GM12878 (cell line): Measurements from ENCODE around the gene AADACL2. TPM values are rescaled to one million over a fixed set of nuclear protein-coding genes. Genes with fewer than 3 reads are reported as not detected.

Experiments used
- CBFB ChIP-seq: IDR thresholded peaks from 2 replicates; pipeline ENCODE4 v1.6.1; 2016; ENCODE audit warnings: antibody characterized with exemption, low read depth
- SIN3A ChIP-seq: IDR thresholded peaks from 2 replicates; pipeline ENCODE4 v1.6.1; 2012; ENCODE audit warnings: low read depth, low read length, improper control_type of control experiment
- STAT3 ChIP-seq: IDR thresholded peaks from 2 replicates; pipeline ENCODE4 v1.6.1; 2011; ENCODE audit warnings: low read depth, low read length, improper control_type of control experiment
- polyA plus RNA-seq, 11 experiments: library from polyadenylated mRNA; depleted of rRNA in 4 of 11; unstranded in 6 of 11; stranded (reverse) in 5 of 11; fragments of >200 nt; fragmentation: Nextera tagmentation in 4 of 11; fragmentation: Illumina TruSeq in 1 of 11; extraction: Ambion mirVana in 4 of 11; extraction: Trizol in 1 of 11; gene quantifications; 1 replicate in 1 of 11; 2 replicates in 10 of 11; pipeline versions ENCODE4 v1.2.1 to v1.2.3, GENCODE V29; 2011 to 2016; ENCODE audit warnings: inconsistent platforms in 2 of 11, missing spikeins in 2 of 11, low read depth in 1 of 11
- total RNA-seq, 4 experiments: library from RNA; depleted of rRNA in 3 of 4; stranded (reverse); fragments of >200 nt in 3 of 4; fragmentation: Illumina TruSeq in 1 of 4; extraction: Trizol in 1 of 4; gene quantifications; 2 replicates each; pipeline versions ENCODE4 v1.2.1 to v1.2.3, GENCODE V29; 2013 to 2021
- TF ChIP-seq, protein P1 (sequence below): fragments of 450-650 bp; IDR thresholded peaks from 2 replicates; pipeline ENCODE4 v1.6.1; 2016; ENCODE audit warnings: mild to moderate bottlenecking, moderate library complexity, borderline replicate concordance
- TF ChIP-seq, protein P2 (sequence below): fragments of 450-650 bp; IDR thresholded peaks from 2 replicates; pipeline ENCODE4 v1.6.1; 2017; ENCODE audit warnings: low read depth, mild to moderate bottlenecking, moderate library complexity
- TF ChIP-seq, protein P3 (sequence below): fragments of 450-650 bp; IDR thresholded peaks from 2 replicates; pipeline ENCODE4 v1.6.1; 2016; ENCODE audit warnings: mild to moderate bottlenecking

The AADACL2 gene
- total and polyA plus RNA-seq, 10 of the 15 experiments (the other 5 are each of a cell fraction or from before 2014, with no cell fraction given) = not detected

DNA sequence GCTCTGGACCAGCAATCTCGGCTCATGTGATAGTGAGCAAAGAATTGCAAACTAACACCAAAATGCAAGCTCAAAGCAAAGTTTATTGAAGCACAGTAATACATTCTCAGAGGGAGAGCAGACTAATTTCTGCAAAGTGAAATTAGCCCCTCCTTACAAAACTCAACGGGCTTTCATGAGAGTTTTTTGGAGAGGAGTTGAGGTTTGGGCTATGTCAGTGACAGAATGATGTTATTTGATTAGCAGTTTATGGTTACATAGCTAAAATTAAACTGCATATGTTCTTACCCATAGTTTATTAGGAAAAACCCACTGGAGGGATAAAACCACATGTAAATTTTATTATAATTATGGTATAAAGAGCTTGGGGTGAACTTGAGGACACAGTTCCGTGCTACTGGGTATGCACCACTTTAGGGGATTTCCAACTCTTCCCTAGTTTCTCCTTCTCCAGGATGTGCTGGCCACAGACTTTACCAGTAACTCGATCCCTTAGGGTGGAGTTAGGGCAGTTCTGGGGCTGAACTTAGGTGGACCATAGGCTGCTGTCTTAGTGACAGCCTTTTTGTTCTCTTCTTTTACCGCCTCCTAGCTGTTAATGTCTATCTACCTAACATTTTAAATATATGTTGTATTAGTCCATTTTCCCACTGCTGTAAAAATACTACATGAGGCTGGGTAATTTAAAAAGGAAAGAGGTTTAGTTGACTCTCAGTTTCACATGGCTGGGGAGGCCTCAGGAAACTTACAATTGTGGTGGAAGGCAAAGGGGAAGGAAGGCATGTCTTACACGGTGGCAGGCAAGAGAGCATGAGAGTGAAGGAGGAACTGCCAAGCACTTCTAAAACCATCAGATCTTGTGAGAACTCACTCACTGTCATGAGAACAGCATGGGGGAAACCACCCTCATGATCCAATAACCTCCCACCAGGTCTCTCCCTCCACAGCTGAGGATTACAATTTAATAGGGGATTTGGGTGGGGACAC is 8.9 kb upstream of the AADACL2 start (continued):
- TF ChIP-seq, protein P1, sequence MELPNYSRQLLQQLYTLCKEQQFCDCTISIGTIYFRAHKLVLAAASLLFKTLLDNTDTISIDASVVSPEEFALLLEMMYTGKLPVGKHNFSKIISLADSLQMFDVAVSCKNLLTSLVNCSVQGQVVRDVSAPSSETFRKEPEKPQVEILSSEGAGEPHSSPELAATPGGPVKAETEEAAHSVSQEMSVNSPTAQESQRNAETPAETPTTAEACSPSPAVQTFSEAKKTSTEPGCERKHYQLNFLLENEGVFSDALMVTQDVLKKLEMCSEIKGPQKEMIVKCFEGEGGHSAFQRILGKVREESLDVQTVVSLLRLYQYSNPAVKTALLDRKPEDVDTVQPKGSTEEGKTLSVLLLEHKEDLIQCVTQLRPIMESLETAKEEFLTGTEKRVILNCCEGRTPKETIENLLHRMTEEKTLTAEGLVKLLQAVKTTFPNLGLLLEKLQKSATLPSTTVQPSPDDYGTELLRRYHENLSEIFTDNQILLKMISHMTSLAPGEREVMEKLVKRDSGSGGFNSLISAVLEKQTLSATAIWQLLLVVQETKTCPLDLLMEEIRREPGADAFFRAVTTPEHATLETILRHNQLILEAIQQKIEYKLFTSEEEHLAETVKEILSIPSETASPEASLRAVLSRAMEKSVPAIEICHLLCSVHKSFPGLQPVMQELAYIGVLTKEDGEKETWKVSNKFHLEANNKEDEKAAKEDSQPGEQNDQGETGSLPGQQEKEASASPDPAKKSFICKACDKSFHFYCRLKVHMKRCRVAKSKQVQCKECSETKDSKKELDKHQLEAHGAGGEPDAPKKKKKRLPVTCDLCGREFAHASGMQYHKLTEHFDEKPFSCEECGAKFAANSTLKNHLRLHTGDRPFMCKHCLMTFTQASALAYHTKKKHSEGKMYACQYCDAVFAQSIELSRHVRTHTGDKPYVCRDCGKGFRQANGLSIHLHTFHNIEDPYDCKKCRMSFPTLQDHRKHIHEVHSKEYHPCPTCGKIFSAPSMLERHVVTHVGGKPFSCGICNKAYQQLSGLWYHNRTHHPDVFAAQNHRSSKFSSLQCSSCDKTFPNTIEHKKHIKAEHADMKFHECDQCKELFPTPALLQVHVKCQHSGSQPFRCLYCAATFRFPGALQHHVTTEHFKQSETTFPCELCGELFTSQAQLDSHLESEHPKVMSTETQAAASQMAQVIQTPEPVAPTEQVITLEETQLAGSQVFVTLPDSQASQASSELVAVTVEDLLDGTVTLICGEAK = no peak
- TF ChIP-seq CBFB = no peak
- TF ChIP-seq SIN3A = no peak
- TF ChIP-seq, protein P2, sequence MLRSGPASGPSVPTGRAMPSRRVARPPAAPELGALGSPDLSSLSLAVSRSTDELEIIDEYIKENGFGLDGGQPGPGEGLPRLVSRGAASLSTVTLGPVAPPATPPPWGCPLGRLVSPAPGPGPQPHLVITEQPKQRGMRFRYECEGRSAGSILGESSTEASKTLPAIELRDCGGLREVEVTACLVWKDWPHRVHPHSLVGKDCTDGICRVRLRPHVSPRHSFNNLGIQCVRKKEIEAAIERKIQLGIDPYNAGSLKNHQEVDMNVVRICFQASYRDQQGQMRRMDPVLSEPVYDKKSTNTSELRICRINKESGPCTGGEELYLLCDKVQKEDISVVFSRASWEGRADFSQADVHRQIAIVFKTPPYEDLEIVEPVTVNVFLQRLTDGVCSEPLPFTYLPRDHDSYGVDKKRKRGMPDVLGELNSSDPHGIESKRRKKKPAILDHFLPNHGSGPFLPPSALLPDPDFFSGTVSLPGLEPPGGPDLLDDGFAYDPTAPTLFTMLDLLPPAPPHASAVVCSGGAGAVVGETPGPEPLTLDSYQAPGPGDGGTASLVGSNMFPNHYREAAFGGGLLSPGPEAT = no peak
- TF ChIP-seq, protein P3, sequence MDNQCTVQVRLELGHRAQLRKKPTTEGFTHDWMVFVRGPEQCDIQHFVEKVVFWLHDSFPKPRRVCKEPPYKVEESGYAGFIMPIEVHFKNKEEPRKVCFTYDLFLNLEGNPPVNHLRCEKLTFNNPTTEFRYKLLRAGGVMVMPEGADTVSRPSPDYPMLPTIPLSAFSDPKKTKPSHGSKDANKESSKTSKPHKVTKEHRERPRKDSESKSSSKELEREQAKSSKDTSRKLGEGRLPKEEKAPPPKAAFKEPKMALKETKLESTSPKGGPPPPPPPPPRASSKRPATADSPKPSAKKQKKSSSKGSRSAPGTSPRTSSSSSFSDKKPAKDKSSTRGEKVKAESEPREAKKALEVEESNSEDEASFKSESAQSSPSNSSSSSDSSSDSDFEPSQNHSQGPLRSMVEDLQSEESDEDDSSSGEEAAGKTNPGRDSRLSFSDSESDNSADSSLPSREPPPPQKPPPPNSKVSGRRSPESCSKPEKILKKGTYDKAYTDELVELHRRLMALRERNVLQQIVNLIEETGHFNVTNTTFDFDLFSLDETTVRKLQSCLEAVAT = no peak
- TF ChIP-seq STAT3 = no peak
